IMR-90 (cell line): ENCODE results near the gene PRDM5. TPM values are rescaled to one million over a fixed set of nuclear protein-coding genes. Genes with fewer than 3 reads are reported as not detected.

Source experiments
- ATAC-seq: fragments of 200-7000 bp; cut with Tn5 transposase; 2 replicates; pipeline ENCODE4 v1.9.1; 2020; ENCODE audit warnings: low read depth, mild to moderate bottlenecking, moderate library complexity
- BruUV-seq: library from RNA; stranded (reverse); fragments of 400-500 nt; replicated peaks from 2 replicates; lab custom pipeline; 2021; lab: Mats Ljungman, UMichigan
- CTCF ChIA-PET: fragments of 300-600 bp; formaldehyde crosslinking; extraction: SDS; loops from one replicate; lab custom pipeline; 2021; ENCODE audit warnings: antibody characterized with exemption; lab: Yijun Ruan, JAX
- POLR2A ChIA-PET: fragments of 300-600 bp; sonication (Branson Sonifier 250); formaldehyde crosslinking; loops from one replicate; lab custom pipeline; 2022; ENCODE audit warnings: antibody characterized with exemption; ENCODE audit not compliant: unreplicated experiment; lab: Charles Lee
- DNase-seq: peaks from one replicate; pipeline ENCODE4 v3.0.0; 2013
- H2AFZ ChIP-seq: replicated peaks from 2 replicates; pipeline ENCODE3; 2013; ENCODE audit warnings: low read length, mild to moderate bottlenecking; ENCODE audit not compliant: poor library complexity
- H2AK5ac ChIP-seq: 2 replicates; pipeline ENCODE4 v1.6.1; 2013; ENCODE audit warnings: low read depth, low read length, inconsistent platforms
- H2AK9ac ChIP-seq: replicated peaks from 2 replicates; pipeline ENCODE3; 2013; ENCODE audit warnings: mild to moderate bottlenecking, low read depth, low read length, moderate library complexity; ENCODE audit not compliant: poor library complexity
- H2BK120ac ChIP-seq: 2 replicates; pipeline ENCODE4 v1.6.1; 2013; ENCODE audit warnings: low read depth, low read length, inconsistent platforms
- H2BK15ac ChIP-seq: 3 replicates; pipeline ENCODE4 v1.6.1; 2013; ENCODE audit warnings: low read depth, low read length, inconsistent platforms
- H2BK20ac ChIP-seq: 2 replicates; pipeline ENCODE4 v1.6.1; 2013; ENCODE audit warnings: low read depth, mild to moderate bottlenecking, inconsistent platforms, low read length, moderate library complexity
- H2BK5ac ChIP-seq: 2 replicates; pipeline ENCODE4 v1.6.1; 2013; ENCODE audit warnings: mild to moderate bottlenecking, low read depth, low read length, inconsistent platforms; ENCODE audit not compliant: poor library complexity, severe bottlenecking
- H3K14ac ChIP-seq: replicated peaks from 2 replicates; pipeline ENCODE4 v1.6.1; 2013; ENCODE audit warnings: low read depth, low read length, inconsistent platforms
- H3K18ac ChIP-seq: 2 replicates; pipeline ENCODE4 v1.6.1; 2013; ENCODE audit warnings: low read depth, low read length, control low read depth
- H3K23ac ChIP-seq: 2 replicates; pipeline ENCODE4 v1.6.1; 2013; ENCODE audit warnings: low read depth, low read length, inconsistent platforms
- H3K27ac ChIP-seq: 2 replicates; pipeline ENCODE4 v1.5.1; 2013; ENCODE audit warnings: mild to moderate bottlenecking, control low read depth, low read length; ENCODE audit not compliant: insufficient read depth
- H3K27me3 ChIP-seq: 2 replicates; pipeline ENCODE4 v1.6.1; 2013; ENCODE audit warnings: low read length; ENCODE audit not compliant: control insufficient read depth, insufficient read depth
- H3K36me3 ChIP-seq: 2 replicates; pipeline ENCODE4 v1.6.1; 2013; ENCODE audit warnings: low read length, mixed read lengths; ENCODE audit not compliant: control insufficient read depth, insufficient read depth
- H3K4ac ChIP-seq: 2 replicates; pipeline ENCODE4 v1.6.1; 2013; ENCODE audit warnings: low read depth, low read length, inconsistent platforms
- H3K4me1 ChIP-seq: 2 replicates; pipeline ENCODE4 v1.6.1; 2013; ENCODE audit warnings: low read length, mixed read lengths; ENCODE audit not compliant: control insufficient read depth, insufficient read depth
- H3K4me2 ChIP-seq: 2 replicates; pipeline ENCODE4 v1.6.1; 2013; ENCODE audit warnings: low read depth, mild to moderate bottlenecking, control low read depth, low read length, moderate library complexity
- H3K4me3 ChIP-seq: 2 replicates; pipeline ENCODE4 v1.5.1; 2013; ENCODE audit warnings: low read depth, mild to moderate bottlenecking, control low read depth, low read length, moderate library complexity; ENCODE audit not compliant: insufficient read depth
- H3K56ac ChIP-seq: 2 replicates; pipeline ENCODE4 v1.6.1; 2013; ENCODE audit warnings: low read length, inconsistent platforms; ENCODE audit not compliant: insufficient read depth; ENCODE audit errors: extremely low read depth
- H3K79me1 ChIP-seq, 2 experiments: 2 replicates each; pipeline ENCODE4 v1.6.1; 2013; ENCODE audit warnings: low read length in 2 of 2, inconsistent platforms in 1 of 2, low read depth in 1 of 2
- H3K9ac ChIP-seq: 2 replicates; pipeline ENCODE4 v1.6.1; 2013; ENCODE audit warnings: low read depth, low read length, control low read depth
- H3K9me1 ChIP-seq: 2 replicates; pipeline ENCODE4 v1.6.1; 2013; ENCODE audit warnings: low read length, inconsistent platforms; ENCODE audit not compliant: insufficient read depth
- H3K9me3 ChIP-seq: 2 replicates; pipeline ENCODE4 v1.6.1; 2013; ENCODE audit warnings: low read length; ENCODE audit not compliant: control insufficient read depth, insufficient read depth
- H4K20me1 ChIP-seq: 2 replicates; pipeline ENCODE4 v1.6.1; 2013; ENCODE audit warnings: low read length, inconsistent platforms; ENCODE audit not compliant: insufficient read depth
- H4K5ac ChIP-seq: 2 replicates; pipeline ENCODE4 v1.6.1; 2013; ENCODE audit warnings: mild to moderate bottlenecking, low read depth, low read length, control low read depth
- H4K8ac ChIP-seq, 2 experiments: 2 replicates each; pipeline ENCODE4 v1.6.1; 2013; ENCODE audit warnings: low read depth in 2 of 2, low read length in 2 of 2, control low read depth in 1 of 2, inconsistent platforms in 1 of 2
- H4K91ac ChIP-seq: 2 replicates; pipeline ENCODE4 v1.6.1; 2013; ENCODE audit warnings: low read depth, low read length, inconsistent platforms; ENCODE audit not compliant: insufficient read depth
- BHLHE40 ChIP-seq: fragments of 150-350 bp; IDR thresholded peaks from 2 replicates; pipeline ENCODE4 v1.6.1; 2016; ENCODE audit warnings: mild to moderate bottlenecking, low read depth, low read length
- ELK1 ChIP-seq: fragments of 150-350 bp; IDR thresholded peaks from 2 replicates; pipeline ENCODE4 v1.6.1; 2016; ENCODE audit warnings: low read depth, mild to moderate bottlenecking, low read length, moderate library complexity, borderline replicate concordance
- FOS ChIP-seq: fragments of 150-350 bp; IDR thresholded peaks from 2 replicates; pipeline ENCODE4 v1.6.1; 2016; ENCODE audit warnings: low read depth, low read length
- MAZ ChIP-seq: IDR thresholded peaks from 2 replicates; pipeline ENCODE4 v1.6.1; 2012; ENCODE audit warnings: low read depth, mild to moderate bottlenecking, low read length, improper control_type of control experiment, moderate library complexity, borderline replicate concordance
- NFE2L2 ChIP-seq: fragments of 150-350 bp; IDR thresholded peaks from 2 replicates; pipeline ENCODE4 v1.6.1; 2016; ENCODE audit warnings: low read depth, mild to moderate bottlenecking, low read length
- POLR2A ChIP-seq: IDR thresholded peaks from 2 replicates; pipeline ENCODE4 v1.6.1; 2012; ENCODE audit warnings: mild to moderate bottlenecking, low read depth, low read length
- RAD21 ChIP-seq: IDR thresholded peaks from 2 replicates; pipeline ENCODE4 v1.6.1; 2012; ENCODE audit warnings: low read length, improper control_type of control experiment
- RCOR1 ChIP-seq: IDR thresholded peaks from 2 replicates; pipeline ENCODE4 v1.6.1; 2012; ENCODE audit warnings: mild to moderate bottlenecking, low read length, improper control_type of control experiment; ENCODE audit not compliant: insufficient replicate concordance
- USF2 ChIP-seq: fragments of 150-350 bp; IDR thresholded peaks from 2 replicates; pipeline ENCODE4 v1.6.1; 2017; ENCODE audit warnings: mild to moderate bottlenecking, antibody characterized with exemption, low read length, low read depth
- WGBS, 2 experiments: methylation state at CpG; one replicate each; pipeline versions ENCODE4 v1.1.5 to v1.1.7; 2013; ENCODE audit warnings: missing lambda C conversion rate in 2 of 2; ENCODE audit not compliant: insufficient read length in 1 of 2; ENCODE audit errors: extremely low coverage in 2 of 2; 5-methylcytosine and 5-hydroxymethylcytosine counted together
- dilution Hi-C: fragments of 300-500 bp; cut with HindIII; formaldehyde crosslinking; loops from one replicate; pipeline ENCODE4 v1.14.3; 2018; ENCODE audit warnings: low sequenced_read_pairs; ENCODE audit not compliant: unreplicated experiment
- in situ Hi-C: fragments of 300-500 bp; cut with MboI; formaldehyde crosslinking; loops from 3 replicates; pipeline ENCODE4 v1.14.3; 2019; ENCODE audit warnings: low sequenced_read_pairs, inconsistent platforms, mixed read lengths
- intact Hi-C: fragments of 100-400 bp; cut with micrococcal nuclease; formaldehyde crosslinking; loops from 2 replicates; pipeline ENCODE4 v1.10.0; 2022
- polyA plus RNA-seq, 3 experiments: library from polyadenylated mRNA; depleted of rRNA; stranded (reverse); fragments of >200 nt; gene quantifications; 2 replicates each; pipeline ENCODE4 v1.2.3, GENCODE V29; 2012; ENCODE audit warnings: low replicate concordance in 1 of 3
- total RNA-seq: library from RNA; depleted of rRNA; stranded (reverse); fragments of >200 nt; gene quantifications from 2 replicates; pipeline ENCODE4 v1.2.3, GENCODE V29; 2012

PRDM5 gene
- total and polyA plus RNA-seq, 2 of the 4 experiments (the other 2 are of a cell fraction) = 4.1 to 10.8 TPM

GRCh38 chr4:120819805-120820437 lies 102.6 kb downstream of the PRDM5 start:
- Histone ChIP-seq H3K27me3 (no peaks in the 10 kb centered on the region), H2BK20ac (no peak overlapping the region), H3K79me1 (no peaks in the 10 kb centered on the region), H3K36me3 (no peaks in the 10 kb centered on the region; the same call in 1 of the 2 replicates), H4K20me1 (no peaks in the 10 kb centered on the region), H3K4me1 (no peaks in the 10 kb centered on the region), H2AK9ac (no peak overlapping the region), H2AFZ (no peak overlapping the region), H4K8ac (no peak overlapping the region), H3K4ac (no peak overlapping the region), H2BK5ac (no peak overlapping the region), H3K9me3 (no peaks in the 10 kb centered on the region), H3K9ac (no peak overlapping the region), H2AK5ac (no peak overlapping the region), H3K9me1 (no peaks in the 10 kb centered on the region), H3K18ac (no peak overlapping the region), H4K91ac (no peak overlapping the region), H3K23ac (no peak overlapping the region), H3K14ac (no peak overlapping the region), H3K56ac (no peak overlapping the region), H2BK15ac (no peak overlapping the region), H3K4me2 (no peak overlapping the region), H4K5ac (no peak overlapping the region), H2BK120ac (no peak overlapping the region), H3K4me3 (no peak overlapping the region), H3K27ac (no peak overlapping the region)
- POLR2A ChIA-PET = no interaction called here
- DNase-seq = no peak
- no TSS peak for BruUV-seq
- intact Hi-C loops (no loop called here), dilution Hi-C loops (no loop called here), in situ Hi-C loops (no loop called here)
- no peak for TF ChIP-seq POLR2A
- no peak for TF ChIP-seq RAD21
- TF ChIP-seq USF2 = no peak
- no peak for TF ChIP-seq ELK1
- no peak for TF ChIP-seq NFE2L2
- TF ChIP-seq RCOR1 = no peak
- no peak for TF ChIP-seq MAZ
- no peak for TF ChIP-seq BHLHE40
- no peak for TF ChIP-seq FOS
- CTCF ChIA-PET = no interaction called here
- WGBS, 2 experiments = 100% methylated on average over 1 of the region's 6 CpGs; no CpG with 5 or more reads in 1 of the 2 experiments
- ATAC-seq = no peak
